GM12878 (cell line): Measurements from ENCODE around the gene HTR2B. TPM values are rescaled to one million over a fixed set of nuclear protein-coding genes. Genes with fewer than 3 reads are reported as not detected.

Experiments
- ATAC-seq: fragments of 200-7000 bp; cut with Tn5 transposase; 3 replicates; pipeline ENCODE4 v1.9.1; 2020; ENCODE audit warnings: mild to moderate bottlenecking, moderate library complexity
- BruUV-seq: library from RNA; stranded (reverse); fragments of 400-500 nt; replicated peaks from 2 replicates; lab custom pipeline; 2021; lab: Mats Ljungman, UMichigan
- CTCF ChIA-PET: fragments of 300-600 bp; sonication (Branson Sonifier 250); formaldehyde crosslinking; extraction: SDS; loops from one replicate; lab custom pipeline; 2021; ENCODE audit warnings: inconsistent platforms; lab: Yijun Ruan, JAX
- POLR2A ChIA-PET: fragments of 350-600 bp; formaldehyde crosslinking; extraction: SDS; loops from one replicate; lab custom pipeline; 2021; ENCODE audit warnings: inconsistent platforms; lab: Charles Lee
- RAD21 ChIA-PET: fragments of 300-600 bp; sonication (Branson Sonifier 250); formaldehyde crosslinking; loops from one replicate; lab custom pipeline; 2023; ENCODE audit warnings: antibody characterized with exemption; ENCODE audit not compliant: unreplicated experiment; lab: Charles Lee
- SMC1A ChIA-PET: fragments of 300-600 bp; sonication (Branson Sonifier 250); formaldehyde crosslinking; loops from one replicate; lab custom pipeline; 2023; ENCODE audit not compliant: unreplicated experiment, uncharacterized antibody; lab: Charles Lee
- DNase-seq: peaks from one replicate; pipeline ENCODE4 v3.0.0-alpha.2; 2011; ENCODE audit warnings: low read depth, low spot score
- FAIRE-seq: peaks from 3 replicates; lab custom pipeline; 2011; peaks lifted over from hg19 to GRCh38; lab: Jason Lieb, UNC
- H2AFZ ChIP-seq: 2 replicates; pipeline ENCODE4 v1.6.0; 2011; ENCODE audit warnings: low read depth, low read length, control low read depth; ENCODE audit not compliant: control insufficient read depth
- H3K27ac ChIP-seq: 2 replicates; pipeline ENCODE4 v1.5.1; 2011; ENCODE audit warnings: control low read depth; ENCODE audit not compliant: control insufficient read depth, insufficient read depth
- H3K27me3 ChIP-seq, 2 experiments: replicated peaks in 1 of 2; 2 replicates each; pipeline versions ENCODE4 v1.6.0 to v1.6.1; 2011; ENCODE audit warnings: low read length in 1 of 2; ENCODE audit not compliant: control insufficient read depth in 2 of 2, insufficient read depth in 2 of 2
- H3K36me3 ChIP-seq, 2 experiments: 2 replicates each; pipeline ENCODE4 v1.5.1; 2011; ENCODE audit warnings: low read length in 1 of 2; ENCODE audit not compliant: control insufficient read depth in 2 of 2, insufficient read depth in 2 of 2
- H3K4me1 ChIP-seq: 2 replicates; pipeline ENCODE4 v1.6.1; 2011; ENCODE audit warnings: mild to moderate bottlenecking, low read length, moderate library complexity, mixed read lengths; ENCODE audit not compliant: control insufficient read depth, insufficient read depth
- H3K4me2 ChIP-seq: 2 replicates; pipeline ENCODE4 v1.6.0; 2011; ENCODE audit warnings: control low read depth; ENCODE audit not compliant: control insufficient read depth, insufficient read depth
- H3K4me3 ChIP-seq: fragments of 200-600 bp; sonication (generic); 2 replicates; pipeline ENCODE4 v1.5.1; 2016
- H3K79me2 ChIP-seq: 2 replicates; pipeline ENCODE4 v1.6.0; 2011; ENCODE audit warnings: low read length; ENCODE audit not compliant: control insufficient read depth, insufficient read depth
- H3K9ac ChIP-seq: 2 replicates; pipeline ENCODE4 v1.8.0; 2011; ENCODE audit warnings: low read length, control low read depth, mixed read lengths; ENCODE audit not compliant: control insufficient read depth, insufficient read depth
- H3K9me3 ChIP-seq: replicated peaks from 3 replicates; pipeline ENCODE4 v1.5.1; 2011; ENCODE audit warnings: mild to moderate bottlenecking, low read length; ENCODE audit not compliant: control insufficient read depth, insufficient read depth
- H4K20me1 ChIP-seq: 2 replicates; pipeline ENCODE4 v1.6.0; 2011; ENCODE audit not compliant: control insufficient read depth, insufficient read depth
- CHD2 ChIP-seq: IDR thresholded peaks from 2 replicates; pipeline ENCODE4 v1.6.1; 2011; ENCODE audit warnings: low read depth, low read length, improper control_type of control experiment, borderline replicate concordance
- GABPA ChIP-seq: IDR thresholded peaks from 2 replicates; pipeline ENCODE4 v1.6.1; 2014; ENCODE audit warnings: antibody characterized with exemption, low read depth, mild to moderate bottlenecking, inconsistent platforms
- GATAD2B ChIP-seq: fragments of 450-650 bp; conservative IDR thresholded peaks from 2 replicates; pipeline ENCODE4 v1.6.1; 2017; ENCODE audit warnings: low read depth, mild to moderate bottlenecking, moderate library complexity
- IKZF2 ChIP-seq, 2 experiments: fragments of 450-650 bp; IDR thresholded peaks; 2 replicates each; pipeline ENCODE4 v1.6.1; 2017; ENCODE audit warnings: mild to moderate bottlenecking in 2 of 2, moderate library complexity in 2 of 2
- IRF3 ChIP-seq: fragments of 450-650 bp; IDR thresholded peaks from 2 replicates; pipeline ENCODE4 v1.6.1; 2014; ENCODE audit warnings: mild to moderate bottlenecking
- KLF5 ChIP-seq: fragments of 450-650 bp; IDR thresholded peaks from 2 replicates; pipeline ENCODE4 v1.6.1; 2014; ENCODE audit warnings: mild to moderate bottlenecking; ENCODE audit not compliant: partially characterized antibody
- NR2C2 ChIP-seq: IDR thresholded peaks from 2 replicates; pipeline ENCODE4 v1.6.1; 2011; ENCODE audit warnings: borderline replicate concordance, low read depth; ENCODE audit not compliant: control insufficient read depth, insufficient read length
- RAD51 ChIP-seq: fragments of 450-650 bp; IDR thresholded peaks from 2 replicates; pipeline ENCODE4 v1.6.1; 2016; ENCODE audit warnings: moderate library complexity, mild to moderate bottlenecking, inconsistent platforms
- RELA ChIP-seq: fragments of 450-650 bp; IDR thresholded peaks from 2 replicates; pipeline ENCODE4 v1.8.0; 2014; ENCODE audit warnings: borderline replicate concordance; ENCODE audit not compliant: partially characterized antibody
- SPI1 ChIP-seq: IDR thresholded peaks from 2 replicates; pipeline ENCODE4 v1.6.1; 2011; ENCODE audit warnings: low read depth, mild to moderate bottlenecking, low read length, moderate library complexity, borderline replicate concordance; ENCODE audit not compliant: insufficient read depth
- STAT3 ChIP-seq: IDR thresholded peaks from 2 replicates; pipeline ENCODE4 v1.6.1; 2011; ENCODE audit warnings: low read depth, low read length, improper control_type of control experiment
- TCF12 ChIP-seq: IDR thresholded peaks from 2 replicates; pipeline ENCODE4 v1.6.1; 2011; ENCODE audit warnings: low read depth, mild to moderate bottlenecking, low read length
- ZBTB4 ChIP-seq: fragments of 450-650 bp; formaldehyde crosslinking; IDR thresholded peaks from 2 replicates; pipeline ENCODE4 v1.4.0; 2022; ENCODE audit warnings: mild to moderate bottlenecking, moderate library complexity
- WGBS: methylation state at CpG from one replicate; pipeline ENCODE4 v1.1.6; 2016; ENCODE audit warnings: low lambda C conversion rate; ENCODE audit not compliant: insufficient replicate concordance, insufficient coverage; ENCODE audit errors: missing lambda C conversion rate; 5-methylcytosine and 5-hydroxymethylcytosine counted together
- in situ Hi-C: fragments of 300-500 bp; cut with MboI; formaldehyde crosslinking; loops from 9 replicates; pipeline ENCODE4 v1.14.3; 2018; ENCODE audit warnings: mixed read lengths
- intact Hi-C: fragments of 100-400 bp; cut with micrococcal nuclease; formaldehyde crosslinking; loops from one replicate; pipeline ENCODE4 v1.14.2; 2022; ENCODE audit not compliant: unreplicated experiment
- polyA plus RNA-seq, 11 experiments: library from polyadenylated mRNA; depleted of rRNA in 4 of 11; unstranded in 6 of 11; stranded (reverse) in 5 of 11; fragments of >200 nt; fragmentation: Nextera tagmentation in 4 of 11; fragmentation: Illumina TruSeq in 1 of 11; extraction: Ambion mirVana in 4 of 11; extraction: Trizol in 1 of 11; gene quantifications; 1 replicate in 1 of 11; 2 replicates in 10 of 11; pipeline versions ENCODE4 v1.2.1 to v1.2.3, GENCODE V29; 2011 to 2016; ENCODE audit warnings: inconsistent platforms in 2 of 11, missing spikeins in 2 of 11, low read depth in 1 of 11
- total RNA-seq, 4 experiments: library from RNA; depleted of rRNA in 3 of 4; stranded (reverse); fragments of >200 nt in 3 of 4; fragmentation: Illumina TruSeq in 1 of 4; extraction: Trizol in 1 of 4; gene quantifications; 2 replicates each; pipeline versions ENCODE4 v1.2.1 to v1.2.3, GENCODE V29; 2013 to 2021
- TF ChIP-seq, protein P1 (sequence below): fragments of 450-650 bp; IDR thresholded peaks from 2 replicates; pipeline ENCODE4 v1.6.1; 2017; ENCODE audit warnings: low read depth, mild to moderate bottlenecking, moderate library complexity

The HTR2B gene
- total and polyA plus RNA-seq, 10 of the 15 experiments (the other 5 are each of a cell fraction or from before 2014, with no cell fraction given) = 0.03 to 1.2 (median 0.15) TPM

DNA sequence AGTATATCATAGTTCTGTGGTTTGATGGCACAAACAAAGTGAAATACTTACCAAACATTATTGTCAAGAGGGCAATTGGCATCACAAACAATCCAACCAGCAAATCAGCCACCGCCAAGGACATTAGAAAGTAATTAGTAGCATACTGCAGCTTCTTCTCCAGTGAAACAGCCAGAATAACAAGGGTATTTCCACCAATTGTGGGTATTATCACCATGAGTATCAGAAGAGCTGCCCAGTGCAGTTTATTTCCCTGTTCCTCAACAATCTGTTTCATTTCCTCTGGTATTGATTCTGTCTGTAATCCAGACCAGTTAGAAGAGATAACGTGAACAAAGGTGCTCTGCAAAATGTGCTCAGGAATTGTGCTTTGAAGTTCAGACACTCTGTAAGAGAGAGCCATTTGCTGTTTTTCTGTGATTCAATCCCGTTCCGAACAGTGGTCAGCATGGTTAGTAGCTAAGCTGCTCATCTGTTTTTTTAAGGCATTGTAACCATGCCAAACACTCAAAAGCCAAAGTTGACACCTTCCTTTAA lies 1.4 kb downstream of the HTR2B start (continued):
- TF ChIP-seq, protein P1, sequence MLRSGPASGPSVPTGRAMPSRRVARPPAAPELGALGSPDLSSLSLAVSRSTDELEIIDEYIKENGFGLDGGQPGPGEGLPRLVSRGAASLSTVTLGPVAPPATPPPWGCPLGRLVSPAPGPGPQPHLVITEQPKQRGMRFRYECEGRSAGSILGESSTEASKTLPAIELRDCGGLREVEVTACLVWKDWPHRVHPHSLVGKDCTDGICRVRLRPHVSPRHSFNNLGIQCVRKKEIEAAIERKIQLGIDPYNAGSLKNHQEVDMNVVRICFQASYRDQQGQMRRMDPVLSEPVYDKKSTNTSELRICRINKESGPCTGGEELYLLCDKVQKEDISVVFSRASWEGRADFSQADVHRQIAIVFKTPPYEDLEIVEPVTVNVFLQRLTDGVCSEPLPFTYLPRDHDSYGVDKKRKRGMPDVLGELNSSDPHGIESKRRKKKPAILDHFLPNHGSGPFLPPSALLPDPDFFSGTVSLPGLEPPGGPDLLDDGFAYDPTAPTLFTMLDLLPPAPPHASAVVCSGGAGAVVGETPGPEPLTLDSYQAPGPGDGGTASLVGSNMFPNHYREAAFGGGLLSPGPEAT = peak; percentile 77; the same call in 1 of the 2 replicates
- TF ChIP-seq CHD2 (no peak), GATAD2B (0 out of 2 replicates have a peak, but pooled peaks have one; percentile 28), SPI1 (peak; percentile 84), IKZF2 (IDR thresholded peaks at IDR 0.05) (peak in 1 of 2 experiments; percentile 50; a peak in 1 of 4 replicates), RELA (peak; percentile 17), STAT3 (no peak)

- Histone ChIP-seq H3K36me3 (peaks cover 0 to 2% of the 10 kb centered on the region in 2 experiments; a peak in 1 of 4 replicates), H2AFZ (no peak overlapping the region), H3K9me3 (no peaks in the 10 kb centered on the region), H4K20me1 (no peaks in the 10 kb centered on the region), H3K4me3 (no peak overlapping the region), H3K4me2 (no peak overlapping the region), H3K4me1 (peaks cover 17% of the 10 kb centered on the region), H3K9ac (no peak overlapping the region), H3K27ac (no peak overlapping the region), H3K27me3 (no peaks in the 10 kb centered on the region), H3K79me2 (no peaks in the 10 kb centered on the region; the same call in 1 of the 2 replicates)
- ChIA-PET POLR2A (no interaction called here), SMC1A (interaction anchor here (1.0 to 1.7 kb wide), 3 partner anchors 11 to 111 kb away, joined by 3 to 7 read pairs (median 4); no protein-coding TSS in a partner anchor), CTCF (interaction anchor here (0.7 to 1.0 kb wide), 2 partner anchors 11 to 15 kb away, joined by 3 read pairs; no protein-coding TSS in a partner anchor), RAD21 (no interaction called here)
- no peak for DNase-seq
- in situ Hi-C loops = no loop called here
- ATAC-seq = no peak
- WGBS = 100% methylated on average over 2 of the region's 2 CpGs
- intact Hi-C loops = no loop called here
- FAIRE-seq = no peak
- BruUV-seq = no TSS peak
- TF ChIP-seq GABPA = no peak
- TF ChIP-seq KLF5 = no peak
- no peak for TF ChIP-seq IRF3
- no peak for TF ChIP-seq ZBTB4 (CRISPR knock-in tag)
- no peak for TF ChIP-seq TCF12
- no peak for TF ChIP-seq NR2C2
- TF ChIP-seq RAD51 = no peak
These were observed 6.3 kb downstream of the HTR2B start for GRCh38 chr2:231118614-231118942.
